KMS-11 (cell line): ENCODE measurements around the gene GABPA.
"Not testable (repeated sequence)": the region's sequence is repeated elsewhere in the genome, so short reads cannot be mapped to it uniquely, and the experiment has no call there.

Source experiments
- H2AFZ ChIP-seq: fragments of 200-600 bp; sonication (generic); 2 replicates; pipeline ENCODE4 v1.6.1; 2016; ENCODE audit warnings: antibody characterized with exemption, mixed run types, low read depth
- H3K27ac ChIP-seq: fragments of 200-600 bp; sonication (generic); 2 replicates; pipeline ENCODE4 v1.6.1; 2016; ENCODE audit warnings: mild to moderate bottlenecking, mixed run types
- H3K27me3 ChIP-seq: fragments of 200-600 bp; sonication (generic); 2 replicates; pipeline ENCODE4 v1.6.1; 2017; ENCODE audit warnings: mild to moderate bottlenecking, low read depth, mixed run types, moderate library complexity; ENCODE audit not compliant: insufficient read depth
- H3K36me3 ChIP-seq: fragments of 200-600 bp; sonication (generic); 2 replicates; pipeline ENCODE4 v1.6.1; 2017; ENCODE audit warnings: mild to moderate bottlenecking, mixed run types; ENCODE audit not compliant: insufficient read depth
- H3K4me1 ChIP-seq: fragments of 200-600 bp; sonication (generic); 2 replicates; pipeline ENCODE4 v1.6.1; 2016; ENCODE audit warnings: mild to moderate bottlenecking, low read depth, mixed run types; ENCODE audit not compliant: poor library complexity, severe bottlenecking
- H3K4me2 ChIP-seq: fragments of 200-600 bp; sonication (generic); 2 replicates; pipeline ENCODE4 v1.7.0; 2016; ENCODE audit warnings: mild to moderate bottlenecking, mixed run types
- H3K4me3 ChIP-seq: fragments of 200-600 bp; sonication (generic); IDR thresholded peaks from 2 replicates; pipeline ENCODE4 v1.6.1; 2017; ENCODE audit warnings: low read depth, low read length, mixed read lengths; ENCODE audit not compliant: insufficient read depth
- H3K79me2 ChIP-seq: fragments of 200-600 bp; sonication (generic); 2 replicates; pipeline ENCODE4 v1.6.1; 2016; ENCODE audit warnings: low read depth, mixed run types; ENCODE audit not compliant: insufficient read depth
- H3K9ac ChIP-seq: fragments of 200-600 bp; sonication (generic); 2 replicates; pipeline ENCODE4 v1.6.1; 2016; ENCODE audit warnings: mild to moderate bottlenecking, mixed run types
- H4K20me1 ChIP-seq: fragments of 200-600 bp; sonication (generic); 2 replicates; pipeline ENCODE4 v1.6.1; 2016; ENCODE audit warnings: mild to moderate bottlenecking, mixed run types; ENCODE audit not compliant: insufficient read depth
- CTCF ChIP-seq: fragments of 200-600 bp; sonication (generic); conservative IDR thresholded peaks from 2 replicates; pipeline ENCODE4 v1.6.1; 2017; ENCODE audit warnings: low read depth, mild to moderate bottlenecking, antibody characterized with exemption, low read length, moderate library complexity, mixed read lengths

GABPA gene

GRCh38 chr21:25709684-25710265 is 25.0 kb upstream of the GABPA start:
- H3K4me2 ChIP-seq, result no peak overlapping the region
- H3K79me2 ChIP-seq, result no peaks in the 10 kb centered on the region
- H3K27me3 ChIP-seq, result no peaks in the 10 kb centered on the region
- no peaks in the 10 kb centered on the region for H3K36me3 ChIP-seq
- no peak overlapping the region for H2AFZ ChIP-seq
- H3K4me3 ChIP-seq, result no peak overlapping the region
- no peak for TF ChIP-seq CTCF
- H3K27ac ChIP-seq, result no peak overlapping the region
- no peaks in the 10 kb centered on the region for H4K20me1 ChIP-seq
- no peaks in the 10 kb centered on the region for H3K4me1 ChIP-seq
- H3K9ac ChIP-seq, result no peak overlapping the region

- no peak overlapping the region for H3K9ac ChIP-seq
- H4K20me1 ChIP-seq, result no peaks in the 10 kb centered on the region
- no peaks in the 10 kb centered on the region for H3K27me3 ChIP-seq
- H2AFZ ChIP-seq, result no peak overlapping the region
- no peaks in the 10 kb centered on the region for H3K79me2 ChIP-seq
- no peak overlapping the region for H3K4me3 ChIP-seq
- TF ChIP-seq CTCF, result no peak
- H3K27ac ChIP-seq, result no peak overlapping the region
- no peaks in the 10 kb centered on the region for H3K4me1 ChIP-seq
- H3K4me2 ChIP-seq, result no peak overlapping the region
- H3K36me3 ChIP-seq, result no peaks in the 10 kb centered on the region
These were observed 24.2 kb upstream of the GABPA start for GRCh38 chr21:25710550-25710949.

- H3K9ac ChIP-seq, H3K79me2 ChIP-seq, H3K27ac ChIP-seq, H3K27me3 ChIP-seq, H2AFZ ChIP-seq, H3K4me2 ChIP-seq, H3K36me3 ChIP-seq, H3K4me1 ChIP-seq, H3K4me3 ChIP-seq, H4K20me1 ChIP-seq: not testable (repeated sequence)
These were observed 20.7 kb upstream of the GABPA start for GRCh38 chr21:25714066-25714465.

- no peaks in the 10 kb centered on the region for H3K79me2 ChIP-seq
- no peaks in the 10 kb centered on the region for H3K4me1 ChIP-seq
- H2AFZ ChIP-seq, result no peak overlapping the region
- H3K27me3 ChIP-seq, result no peaks in the 10 kb centered on the region
- no peak for TF ChIP-seq CTCF
- no peak overlapping the region for H3K4me3 ChIP-seq
- no peaks in the 10 kb centered on the region for H3K36me3 ChIP-seq
- no peak overlapping the region for H3K9ac ChIP-seq
- no peak overlapping the region for H3K4me2 ChIP-seq
- H4K20me1 ChIP-seq, result no peaks in the 10 kb centered on the region
- H3K27ac ChIP-seq, result no peak overlapping the region
These were observed 17.2 kb upstream of the GABPA start for GRCh38 chr21:25717491-25718147.

- peaks cover 7% of the 10 kb centered on the region; the same call in 1 of the 2 replicates for H3K36me3 ChIP-seq
These were observed 12.8 kb upstream of the GABPA start for GRCh38 chr21:25721987-25722386.

More at GRCh38 chr21:25721987-25722386, 12.8 kb upstream of the GABPA start:
- no peak for TF ChIP-seq CTCF
- Histone ChIP-seq H3K27ac (no peak overlapping the region), H4K20me1 (no peaks in the 10 kb centered on the region), H3K4me3 (no peak overlapping the region), H3K4me1 (no peaks in the 10 kb centered on the region), H2AFZ (no peak overlapping the region), H3K4me2 (no peak overlapping the region), H3K9ac (no peak overlapping the region), H3K79me2 (no peaks in the 10 kb centered on the region), H3K27me3 (no peaks in the 10 kb centered on the region)
